GM23248 (cell line): Measurements from ENCODE around the gene NBEAL1.

Experiments
- EZH2 ChIP-seq: fragments of 200-600 bp; sonication (generic); IDR thresholded peaks from 2 replicates; pipeline ENCODE4 v1.6.1; 2018; ENCODE audit warnings: antibody characterized with exemption, mild to moderate bottlenecking; ENCODE audit not compliant: insufficient read depth, poor library complexity, severe bottlenecking
- EZH2phosphoT487 ChIP-seq: fragments of 200-600 bp; sonication (generic); IDR thresholded peaks from 2 replicates; pipeline ENCODE4 v1.6.1; 2018; ENCODE audit warnings: antibody characterized with exemption, moderate library complexity, mild to moderate bottlenecking, low read depth; ENCODE audit not compliant: insufficient read depth

- no peak for TF ChIP-seq EZH2phosphoT487
- no peak for TF ChIP-seq EZH2
Observed at GRCh38 chr2:202990501-202990900, 24.2 kb upstream of the NBEAL1 start.
